ENCODE measurements around the gene PLD5.
"Not testable (repeated sequence)": the region's sequence is repeated elsewhere in the genome, so short reads cannot be mapped to it uniquely, and the experiment has no call there.

- not testable (repeated sequence) for TF ChIP-seq CTCF (conservative IDR thresholded peaks at IDR 0.05; ENCODE audit: low read depth, low read length); EZH2phosphoT487 (IDR thresholded peaks at IDR 0.05; ENCODE audit: borderline replicate concordance, low read length); EZH2 (IDR thresholded peaks at IDR 0.05; ENCODE audit: low read length, unreplicated experiment)
These were observed 241.6 kb downstream of the PLD5 start for GRCh38 chr1:242282758-242283485.

Measured in PC-3 (cell line).